Fibroblast of villous mesenchyme (primary cell): ENCODE measurements around the gene PDZD7. TPM values are rescaled to one million over a fixed set of nuclear protein-coding genes. Genes with fewer than 3 reads are reported as not detected.
A peak's percentile ranks its signal among the peaks of the same experiment; 100 is the strongest.

Experiments used
- DNase-seq: peaks from one replicate; pipeline ENCODE4 v3.0.0-alpha.2; 2010; ENCODE audit warnings: low read depth
- H3K4me3 ChIP-seq: 2 replicates; pipeline ENCODE4 v1.5.1; 2011; ENCODE audit warnings: low read depth, mild to moderate bottlenecking, low read length
- CTCF ChIP-seq: IDR thresholded peaks from 2 replicates; pipeline ENCODE4 v1.5.1; 2012; ENCODE audit warnings: low read depth, mild to moderate bottlenecking, low read length; ENCODE audit not compliant: insufficient read depth
- small RNA-seq: library from RNA; depleted of rRNA; stranded (forward); fragments of <200 nt; gene quantifications from one replicate; pipeline ENCODE3, GENCODE V24; 2012
- total RNA-seq: library from RNA; depleted of rRNA; stranded (reverse); fragments of >200 nt; gene quantifications from 2 replicates; pipeline ENCODE4 v1.2.3, GENCODE V29; 2012

PDZD7 gene
- total RNA-seq, 1 donor: 1.7 TPM

GRCh38 chr10:100966887-100967286 lies 64.0 kb downstream of the PDZD7 start:
- DNase-seq: no peak
- no peak for TF ChIP-seq CTCF
- no peak overlapping the region for H3K4me3 ChIP-seq

- no peak overlapping the region for H3K4me3 ChIP-seq
- no peak for TF ChIP-seq CTCF
- DNase-seq: no peak
These were observed 65.1 kb downstream of the PDZD7 start for GRCh38 chr10:100965820-100966219.

GRCh38 chr10:100963826-100964225 lies 67.1 kb downstream of the PDZD7 start:
- DNase-seq: no peak
- no peak for TF ChIP-seq CTCF
- no peak overlapping the region for H3K4me3 ChIP-seq

GRCh38 chr10:100962351-100963080 lies 68.4 kb downstream of the PDZD7 start:
- H3K4me3 ChIP-seq: no peak overlapping the region
- peak; percentile 60 for DNase-seq
- TF ChIP-seq CTCF: no peak

GRCh38 chr10:100960251-100960650 lies 70.7 kb downstream of the PDZD7 start:
- TF ChIP-seq CTCF: no peak
- no peak overlapping the region for H3K4me3 ChIP-seq
- no peak for DNase-seq

Small RNA genes lying within 50 kb of the gene (small RNA-seq; reads per million reads assigned to genes)
- not detected for gene MIR608

Other genes starting within 250 kb of the PDZD7 start
- gene SLF2, start 118.2 kb downstream of the PDZD7 start, total RNA-seq: 42.2 and 55.7 TPM in 2 replicates
- 0.43 and 0.64 TPM in 2 replicates for gene SEMA4G, start 61.6 kb downstream of the PDZD7 start, total RNA-seq
- gene MRPL43, start 43.6 kb downstream of the PDZD7 start, total RNA-seq: 51.8 and 67.3 TPM in 2 replicates
- 3.2 and 3.9 TPM in 2 replicates for gene TWNK, start 43.6 kb downstream of the PDZD7 start, total RNA-seq
- 87.7 and 134 TPM in 2 replicates for gene LZTS2, start 31.3 kb downstream of the PDZD7 start, total RNA-seq
- gene SFXN3, start 105 bp upstream of the PDZD7 start, total RNA-seq: 81.6 and 97.0 TPM in 2 replicates
- gene KAZALD1, start 30.9 kb upstream of the PDZD7 start, total RNA-seq: 9.1 and 9.3 TPM in 2 replicates
- not detected in 2 replicates for gene TLX1, start 100.2 kb upstream of the PDZD7 start, total RNA-seq
- gene LBX1, start 198.3 kb upstream of the PDZD7 start, total RNA-seq: not detected in 2 replicates